ENCODE data around the gene CTTNBP2. TPM values are rescaled to one million over a fixed set of nuclear protein-coding genes. Genes with fewer than 3 reads are reported as not detected.

The CTTNBP2 gene
- total RNA-seq, 1 experiment from 2014 or later: 17.6 TPM

DNA sequence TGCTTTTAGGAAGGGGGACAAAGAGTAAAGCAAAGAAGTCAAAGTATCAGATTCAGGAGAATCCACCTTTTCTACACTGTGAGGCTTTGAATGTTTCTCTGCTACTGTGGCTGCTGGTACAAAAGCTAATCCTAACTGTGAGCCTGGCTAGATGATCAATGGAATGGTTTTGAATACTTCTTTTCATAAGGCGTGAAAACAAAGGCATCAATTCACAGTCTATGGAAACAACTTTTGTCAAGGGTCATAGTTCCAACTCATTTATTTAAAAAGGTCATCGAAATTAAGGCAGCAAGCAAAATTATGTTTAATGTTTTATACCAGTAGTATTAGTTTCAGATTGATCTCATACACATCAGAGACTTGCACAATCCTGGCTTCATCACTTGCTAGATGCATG is 118.1 kb downstream of the CTTNBP2 start:
- no peak overlapping the region for H3K4me2 ChIP-seq (ENCODE audit: insufficient read depth, insufficient read length, low read length)

More for the DNA sequence above, 118.1 kb downstream of the CTTNBP2 start:
- Histone ChIP-seq H2BK12ac (ENCODE audit: insufficient read length, low read depth, low read length) (no peak overlapping the region), H3K9ac (ENCODE audit: extremely low read depth, insufficient read length, low read length) (no peak overlapping the region), H3K27ac (ENCODE audit: insufficient read length, low read depth, low read length) (no peak overlapping the region), H3K79me1 (ENCODE audit: insufficient read depth, low read depth, low read length, poor library complexity, severe bottlenecking) (no peaks in the 10 kb centered on the region), H4K91ac (ENCODE audit: insufficient read length, low read depth, low read length) (no peak overlapping the region), H3K9me3 (ENCODE audit: control insufficient read depth, low read depth, low read length) (no peaks in the 10 kb centered on the region), H2BK15ac (ENCODE audit: low read depth, low read length) (no peak overlapping the region), H3K4me1 (ENCODE audit: insufficient read depth, low read length) (no peaks in the 10 kb centered on the region), H2AFZ (ENCODE audit: low read length) (no peak overlapping the region), H4K8ac (replicated peaks; ENCODE audit: insufficient read length, low read depth, low read length) (no peak overlapping the region), H3K23ac (ENCODE audit: insufficient read length, low read depth, low read length) (no peak overlapping the region), H4K20me1 (ENCODE audit: control insufficient read depth, insufficient read depth, insufficient read length) (no peaks in the 10 kb centered on the region), H2BK5ac (ENCODE audit: insufficient read length, low read length) (no peak overlapping the region), H2AK5ac (ENCODE audit: insufficient read length, low read length) (no peak overlapping the region), H3K4ac (ENCODE audit: low read depth, low read length) (no peak overlapping the region), H3K79me2 (ENCODE audit: insufficient read depth, low read length) (no peaks in the 10 kb centered on the region), H2BK120ac (ENCODE audit: low read depth, low read length, poor library complexity, severe bottlenecking) (no peak overlapping the region), H3K27me3 (ENCODE audit: insufficient read depth, low read length) (no peaks in the 10 kb centered on the region), H4K5ac (ENCODE audit: insufficient read length, low read depth, low read length) (no peak overlapping the region), H3K56ac (ENCODE audit: insufficient read length, low read depth, low read length) (no peak overlapping the region), H3K23me2 (ENCODE audit: insufficient read length, low read depth, low read length, poor library complexity, severe bottlenecking) (no peaks in the 10 kb centered on the region), H2BK20ac (ENCODE audit: low read depth, low read length, poor library complexity, severe bottlenecking) (no peak overlapping the region), H3K18ac (ENCODE audit: insufficient read length, low read depth, low read length) (no peak overlapping the region), H3K14ac (ENCODE audit: insufficient read depth, low read length) (no peak overlapping the region), H3T11ph (ENCODE audit: low read length) (no peak overlapping the region)
- H3K4me1 Mint-ChIP-seq: peaks cover 2 to 3% of the 10 kb centered on the region in 2 experiments; a peak in 2 of 4 replicates
- H3K36me3 Mint-ChIP-seq (ENCODE audit: insufficient read depth in 1 of 3, low read depth in 3 of 3): peaks cover 19 to 27% (median 21%) of the 10 kb centered on the region in 3 experiments; a peak in 6 of 7 replicates
- TF ChIP-seq, protein P1, sequence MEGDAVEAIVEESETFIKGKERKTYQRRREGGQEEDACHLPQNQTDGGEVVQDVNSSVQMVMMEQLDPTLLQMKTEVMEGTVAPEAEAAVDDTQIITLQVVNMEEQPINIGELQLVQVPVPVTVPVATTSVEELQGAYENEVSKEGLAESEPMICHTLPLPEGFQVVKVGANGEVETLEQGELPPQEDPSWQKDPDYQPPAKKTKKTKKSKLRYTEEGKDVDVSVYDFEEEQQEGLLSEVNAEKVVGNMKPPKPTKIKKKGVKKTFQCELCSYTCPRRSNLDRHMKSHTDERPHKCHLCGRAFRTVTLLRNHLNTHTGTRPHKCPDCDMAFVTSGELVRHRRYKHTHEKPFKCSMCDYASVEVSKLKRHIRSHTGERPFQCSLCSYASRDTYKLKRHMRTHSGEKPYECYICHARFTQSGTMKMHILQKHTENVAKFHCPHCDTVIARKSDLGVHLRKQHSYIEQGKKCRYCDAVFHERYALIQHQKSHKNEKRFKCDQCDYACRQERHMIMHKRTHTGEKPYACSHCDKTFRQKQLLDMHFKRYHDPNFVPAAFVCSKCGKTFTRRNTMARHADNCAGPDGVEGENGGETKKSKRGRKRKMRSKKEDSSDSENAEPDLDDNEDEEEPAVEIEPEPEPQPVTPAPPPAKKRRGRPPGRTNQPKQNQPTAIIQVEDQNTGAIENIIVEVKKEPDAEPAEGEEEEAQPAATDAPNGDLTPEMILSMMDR (conservative IDR thresholded peaks at IDR 0.05): no peak
- H3K27me3 Mint-ChIP-seq (ENCODE audit: low read depth): no peaks in the 10 kb centered on the region
- no peak overlapping the region for H3K4me3 Mint-ChIP-seq
- no peaks in the 10 kb centered on the region for H3K9me3 Mint-ChIP-seq
- WGBS (ENCODE audit: extremely low coverage, insufficient read length, low lambda C conversion rate): no CpG with 5 or more reads among the region's 2 CpGs
- H3K27ac Mint-ChIP-seq: no peak overlapping the region
- DNase-seq: no peak
